ENCODE data around the gene GRID2.

GRID2 gene

DNA sequence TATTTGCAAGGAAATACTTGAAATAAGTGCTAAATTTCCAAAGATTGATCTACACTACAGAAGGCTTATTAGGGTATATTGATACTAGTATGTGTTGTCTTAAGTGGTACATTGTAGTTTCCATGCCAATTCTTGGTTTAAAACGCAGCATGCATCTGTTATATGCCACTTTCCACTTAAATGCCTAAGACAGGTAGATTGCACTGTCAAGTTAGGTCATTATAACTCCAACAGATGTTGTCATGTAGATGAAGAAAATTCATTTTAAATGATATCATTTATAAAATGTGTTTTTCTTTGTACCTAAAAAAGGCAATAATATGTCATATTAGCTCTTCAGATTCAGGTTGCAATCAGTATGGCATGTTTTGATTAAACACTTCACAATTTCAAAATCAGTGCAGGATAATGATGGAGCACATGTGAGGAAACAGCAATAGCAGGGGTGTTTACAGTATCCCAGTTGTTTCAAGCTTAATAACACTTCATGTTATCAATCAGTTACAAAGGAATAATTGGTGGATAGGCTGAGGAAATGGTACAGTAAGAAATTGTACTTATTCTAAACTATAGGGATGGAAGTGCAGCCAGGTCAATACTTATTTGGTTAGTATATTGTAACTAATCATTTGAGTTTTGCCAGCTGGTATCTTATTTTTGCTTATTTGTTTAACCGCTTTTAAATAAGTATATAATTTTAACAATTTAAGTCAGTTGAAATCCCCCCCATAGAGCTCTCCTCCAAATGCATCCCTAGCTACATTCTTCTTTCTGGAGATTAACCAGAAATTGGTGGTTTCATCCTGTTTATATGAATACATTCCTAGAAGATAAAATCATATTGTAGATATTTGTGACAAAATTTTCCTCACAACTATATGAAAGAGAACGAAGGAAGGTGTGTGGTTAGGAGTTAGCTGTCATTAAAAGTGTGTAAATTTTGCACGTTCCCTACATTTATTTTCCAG lies 1070.4 kb downstream of the GRID2 start:
- in situ Hi-C loops (cut with MboI; ENCODE audit: low sequenced_read_pairs): no loop called here

DNA sequence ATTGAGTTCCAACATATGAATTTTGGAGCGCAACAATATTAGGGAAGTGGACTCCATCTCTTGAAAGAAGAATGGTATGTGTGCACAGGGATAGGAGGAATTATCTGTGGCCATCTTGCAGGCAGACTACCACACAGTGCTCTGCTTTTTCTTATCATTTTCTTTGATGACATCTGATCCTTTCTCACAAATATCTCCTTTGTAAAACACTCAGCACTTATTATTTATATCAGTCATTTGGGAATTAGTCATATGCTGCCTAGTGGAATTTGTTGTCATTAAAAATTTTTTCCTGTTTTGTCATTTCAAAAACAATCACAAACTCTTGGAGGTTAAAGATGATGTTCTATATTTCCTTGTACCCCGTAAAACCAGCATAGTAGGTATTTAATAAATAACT lies 1080.5 kb downstream of the GRID2 start:
- in situ Hi-C loops (cut with MboI; ENCODE audit: low sequenced_read_pairs): no loop called here

DNA sequence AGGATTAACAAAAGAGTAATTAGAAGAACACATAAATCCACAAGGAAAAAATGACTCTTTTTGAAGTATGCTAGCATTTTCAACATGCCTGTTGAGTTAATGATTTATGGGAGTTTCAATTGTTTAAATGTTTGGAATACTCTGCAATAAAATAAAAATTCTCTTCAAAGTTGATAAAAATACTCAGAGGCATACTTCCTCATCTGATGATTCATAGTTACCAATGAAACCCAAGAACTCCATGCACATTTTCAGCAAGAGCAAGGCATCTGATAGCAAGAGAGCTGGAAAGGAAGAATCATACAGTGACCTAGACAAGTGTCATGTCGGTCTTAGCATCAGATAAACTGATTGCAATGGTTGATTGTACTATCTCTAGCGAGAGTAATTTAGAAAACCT lies 1081.1 kb downstream of the GRID2 start:
- in situ Hi-C loops (cut with MboI; ENCODE audit: low sequenced_read_pairs): no loop called here

DNA sequence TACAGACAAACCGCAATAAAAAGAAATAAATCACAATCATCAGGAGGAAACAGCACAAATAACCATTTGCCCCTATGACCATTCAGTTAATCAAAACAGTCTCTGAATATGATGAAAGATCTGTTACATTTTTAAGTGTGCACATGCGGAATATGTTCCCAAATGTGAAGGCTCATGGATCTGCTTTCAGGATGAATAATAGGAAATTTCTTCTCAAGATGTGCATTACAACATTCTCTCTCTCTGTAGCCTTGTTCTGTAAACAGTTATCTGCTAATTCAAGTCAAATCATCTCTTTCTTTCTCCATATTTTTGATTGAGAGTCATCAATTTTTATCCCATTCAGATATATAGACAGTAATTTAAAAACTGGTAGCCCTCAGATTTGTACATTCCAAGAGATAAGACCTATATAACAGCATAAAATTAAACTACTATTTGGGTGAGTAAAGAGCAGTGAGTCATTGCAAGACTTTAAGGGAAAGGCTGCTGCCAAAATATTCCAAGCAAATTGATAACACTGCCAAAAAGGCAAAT lies 1090.8 kb downstream of the GRID2 start:
- in situ Hi-C loops (cut with MboI; ENCODE audit: low sequenced_read_pairs): no loop called here

DNA sequence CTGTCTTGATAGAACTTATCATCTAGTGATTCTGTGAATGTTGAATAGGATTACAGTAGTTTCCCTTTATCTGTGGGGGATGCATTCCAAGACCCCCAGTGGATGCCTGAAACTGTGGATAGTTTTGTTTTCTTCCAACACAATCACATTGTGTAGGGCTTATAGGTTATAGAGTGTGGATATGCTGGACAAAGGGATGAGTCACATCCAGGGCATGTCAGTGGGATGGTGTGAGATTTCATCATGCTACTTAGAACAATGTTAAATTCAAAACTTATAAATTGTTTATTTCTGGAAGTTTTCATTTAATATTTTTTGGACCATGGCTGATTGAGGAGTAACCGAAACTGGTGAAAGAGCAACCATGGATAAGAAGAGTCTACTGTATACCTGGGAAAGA lies 1092.5 kb downstream of the GRID2 start:
- in situ Hi-C loops (cut with MboI; ENCODE audit: low sequenced_read_pairs): no loop called here

DNA sequence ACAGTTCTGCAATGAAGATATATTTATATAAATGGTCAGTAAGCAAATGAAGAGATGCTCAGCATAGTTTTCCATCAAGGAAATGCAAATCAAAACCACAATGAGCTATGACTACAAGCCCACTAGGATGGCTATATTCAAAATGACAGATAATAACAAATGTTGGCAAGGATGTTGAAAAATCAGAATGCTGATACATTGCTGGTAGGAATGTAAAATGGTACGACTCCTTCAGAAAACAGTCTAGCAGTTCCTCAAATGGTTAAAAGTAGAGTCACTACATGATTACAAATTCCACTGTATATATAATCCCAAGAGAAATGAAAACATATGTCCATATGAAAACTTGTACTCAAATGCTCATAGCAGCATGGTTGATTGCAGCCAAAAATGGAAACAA lies 1099.8 kb downstream of the GRID2 start:
- in situ Hi-C loops (cut with MboI; ENCODE audit: low sequenced_read_pairs): no loop called here

DNA sequence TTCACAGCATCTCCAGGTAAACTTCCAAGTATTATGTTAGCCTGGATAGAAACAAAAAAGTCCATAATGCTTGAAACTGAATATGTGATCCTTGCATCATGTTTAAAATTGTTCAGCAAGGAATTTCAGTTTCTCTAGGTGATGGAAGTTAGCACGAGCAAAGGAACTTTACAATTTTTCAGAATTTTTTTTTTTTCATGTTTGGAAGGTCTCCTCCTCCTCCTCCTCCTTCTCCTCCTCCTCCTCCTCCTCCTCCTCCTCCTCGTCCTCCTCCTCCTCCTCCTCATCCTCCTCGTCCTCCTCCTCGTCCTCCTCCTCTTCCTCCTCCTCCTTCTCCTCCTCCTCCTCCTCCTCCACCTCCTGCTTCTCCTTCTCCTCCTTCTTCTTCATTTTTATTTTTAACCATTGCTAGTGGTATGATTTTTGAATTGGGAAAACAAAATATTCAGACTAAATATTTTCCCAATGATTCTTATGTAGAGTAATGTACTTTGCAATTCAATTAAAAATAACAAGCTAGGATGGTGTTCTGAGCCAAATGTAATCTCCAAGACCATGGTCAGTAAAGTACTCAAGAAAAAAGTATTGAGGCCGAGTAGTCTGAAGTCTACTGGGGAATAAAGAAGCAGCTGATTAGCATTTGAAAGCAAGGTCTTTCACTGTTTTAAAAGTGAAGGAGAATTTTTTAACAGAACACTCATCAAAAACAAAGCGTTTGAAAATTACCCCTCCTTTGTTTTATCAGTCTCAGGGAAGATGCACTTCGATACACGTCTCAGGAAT lies 1103.9 kb downstream of the GRID2 start:
- in situ Hi-C loops (cut with MboI; ENCODE audit: low sequenced_read_pairs): no loop called here

DNA sequence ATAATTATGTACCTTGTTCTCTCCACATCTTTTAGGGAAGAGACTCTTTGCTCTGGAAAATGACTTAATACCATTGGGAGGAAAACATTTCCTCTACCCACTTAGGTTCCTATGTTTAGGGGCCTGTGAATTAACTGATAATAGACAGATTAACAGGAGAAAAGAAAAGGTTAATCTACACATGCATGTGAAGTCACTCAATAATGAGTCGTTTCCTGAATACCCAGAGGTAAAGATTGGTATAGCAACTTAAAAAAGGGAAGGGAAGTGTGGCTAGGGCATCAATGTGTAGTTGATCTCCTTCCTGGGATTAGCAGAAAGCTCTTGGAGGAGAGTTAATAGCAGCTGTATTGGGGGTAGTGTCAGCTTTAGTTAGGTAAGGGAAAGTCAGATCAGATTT lies 1105.3 kb downstream of the GRID2 start:
- in situ Hi-C loops (cut with MboI; ENCODE audit: low sequenced_read_pairs): no loop called here

DNA sequence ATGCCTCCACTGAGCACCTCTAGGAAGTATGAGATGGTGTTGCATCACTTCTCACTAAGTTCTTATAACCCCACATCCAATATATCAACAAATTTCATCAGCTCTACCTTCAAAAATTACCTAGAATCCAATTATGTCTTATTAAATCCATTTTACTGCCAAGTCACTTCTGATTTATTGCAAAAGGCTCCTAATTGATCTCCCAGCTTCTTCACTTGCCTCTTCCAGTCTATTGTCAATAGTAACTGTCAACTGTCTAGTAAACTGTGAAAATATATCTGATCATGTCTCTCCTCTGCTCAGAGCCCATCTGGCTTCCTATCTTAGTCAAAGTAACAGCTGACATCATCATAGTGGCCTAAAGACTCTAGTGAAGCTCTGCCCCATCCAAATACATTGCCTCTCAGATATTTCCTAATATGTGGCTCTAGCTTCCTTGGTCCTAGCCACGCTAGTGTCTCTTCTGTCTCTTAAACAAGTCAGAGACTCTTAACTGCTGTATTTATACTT lies 1110.3 kb downstream of the GRID2 start:
- in situ Hi-C loops (cut with MboI; ENCODE audit: low sequenced_read_pairs): no loop called here

DNA sequence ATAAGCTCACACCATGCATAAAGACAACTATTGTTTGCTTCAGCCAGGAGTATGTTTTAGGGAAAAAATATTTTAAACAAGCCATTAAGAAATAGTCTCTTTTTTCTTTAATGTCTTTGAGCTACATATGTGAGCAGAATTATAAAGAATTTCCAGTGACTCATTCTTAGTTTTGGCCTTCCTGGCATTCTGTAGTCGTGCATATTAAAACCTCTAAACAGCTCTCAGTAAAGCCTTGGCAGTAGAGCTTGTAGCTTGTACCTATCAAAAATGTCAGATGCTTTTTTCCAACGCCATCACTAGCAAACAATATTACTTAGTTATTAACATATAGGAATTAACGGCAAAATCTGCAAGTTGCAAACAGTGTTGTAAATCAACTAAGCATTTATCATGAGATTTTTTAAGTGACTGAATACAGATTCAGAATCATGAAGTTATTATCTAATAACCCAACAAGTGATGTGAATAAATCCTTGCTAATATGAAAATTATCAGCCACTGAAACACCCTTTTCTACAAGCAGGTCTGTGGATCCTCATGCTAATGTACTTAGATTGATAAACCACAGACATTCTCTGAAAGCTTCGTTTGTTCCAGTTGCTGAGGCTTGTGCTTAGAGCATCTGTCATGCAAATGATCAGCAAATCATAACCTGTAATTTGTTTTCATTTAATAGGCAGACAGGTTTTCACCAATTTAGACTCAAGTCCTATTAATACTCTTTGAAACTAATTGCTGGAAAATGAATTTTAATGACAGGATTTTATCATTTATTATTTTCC lies 1112.8 kb downstream of the GRID2 start:
- in situ Hi-C loops (cut with MboI; ENCODE audit: low sequenced_read_pairs): no loop called here

DNA sequence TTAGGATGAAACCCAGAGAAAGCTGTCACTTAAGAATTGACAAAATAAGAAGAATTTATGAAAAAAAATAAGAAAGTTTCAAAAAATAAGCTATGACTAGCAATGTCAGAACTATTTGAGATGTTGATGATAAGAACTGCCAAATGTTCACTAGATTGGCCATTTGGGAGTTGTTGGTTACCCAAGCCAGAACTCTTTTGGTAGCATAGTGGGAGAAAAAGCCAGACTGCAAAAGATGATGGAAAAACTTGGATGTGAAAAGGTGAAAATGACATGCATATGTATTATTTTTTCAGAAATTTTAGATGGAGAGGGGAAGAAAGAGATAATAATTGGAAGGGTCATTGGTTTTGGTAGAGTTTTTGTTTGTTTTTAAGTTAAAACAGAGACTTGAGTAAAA lies 1127.6 kb downstream of the GRID2 start:
- in situ Hi-C loops (cut with MboI; ENCODE audit: low sequenced_read_pairs): no loop called here

DNA sequence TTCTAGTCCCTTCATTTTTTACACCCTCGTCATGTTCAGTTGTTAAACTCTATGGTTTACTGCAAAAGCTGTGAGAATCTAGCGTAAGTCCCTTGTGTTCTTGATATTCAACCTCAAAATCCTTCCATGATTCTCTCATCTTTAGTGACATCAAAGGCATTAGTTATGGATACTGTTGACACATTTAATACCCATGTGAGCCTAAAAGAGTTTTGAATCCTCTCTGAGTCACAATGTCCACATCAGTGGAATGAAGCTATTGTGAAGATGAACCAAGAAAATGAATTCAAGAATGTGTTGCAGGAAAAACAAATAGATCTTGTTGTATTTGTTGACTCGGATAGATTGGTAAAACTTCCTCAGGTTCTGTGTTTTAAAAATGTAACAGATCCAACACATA lies 1130.1 kb downstream of the GRID2 start:
- in situ Hi-C loops (cut with MboI; ENCODE audit: low sequenced_read_pairs): no loop called here

DNA sequence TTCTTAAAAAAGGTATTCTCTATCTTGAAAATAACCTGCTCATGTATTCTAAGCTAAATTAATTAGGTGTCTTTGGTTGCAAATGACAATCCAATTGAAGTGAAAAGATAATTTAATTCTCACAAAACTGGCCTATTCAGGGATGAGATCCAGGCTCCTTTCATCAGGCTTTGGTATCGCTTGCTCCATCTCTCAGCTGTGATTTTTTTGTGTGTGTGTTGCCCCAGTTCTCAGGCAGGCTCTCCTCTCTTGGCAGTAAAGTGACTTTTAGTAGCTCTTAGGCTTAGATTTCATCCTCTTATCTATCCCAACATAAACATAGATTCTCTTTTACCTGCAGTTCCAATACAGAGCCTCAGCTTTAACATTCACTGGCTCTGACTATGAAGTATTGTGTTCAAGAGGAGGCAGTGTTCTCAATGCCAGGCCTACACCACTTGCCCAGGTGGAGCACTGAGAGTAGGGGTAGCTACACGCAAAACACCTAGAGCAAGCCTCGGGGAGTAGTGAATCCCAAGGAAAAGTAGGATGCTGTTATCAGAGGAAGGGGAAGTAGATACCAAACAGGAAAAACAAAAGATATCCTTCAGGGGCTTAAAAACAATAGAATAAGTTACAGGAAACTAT lies 1132.3 kb downstream of the GRID2 start:
- in situ Hi-C loops (cut with MboI; ENCODE audit: low sequenced_read_pairs): no loop called here

DNA sequence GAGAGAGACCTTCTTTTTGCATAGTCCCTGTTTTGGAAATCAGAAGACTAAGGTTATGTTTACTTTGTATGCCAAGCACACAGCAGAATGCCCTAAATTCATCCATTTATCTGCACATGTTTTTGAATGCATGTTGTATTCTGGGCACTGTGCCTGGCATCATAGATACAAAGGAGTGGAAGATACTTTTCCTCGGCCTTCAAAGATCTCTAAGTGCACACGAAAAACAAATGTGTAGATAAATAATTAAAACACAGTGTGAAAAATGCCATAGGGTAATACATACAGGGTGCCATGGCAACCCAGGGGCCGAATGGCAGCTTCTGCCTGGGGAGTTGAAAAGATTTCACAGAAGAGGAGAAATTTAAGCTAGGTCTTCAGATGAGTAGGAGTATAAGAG lies 1134.2 kb downstream of the GRID2 start:
- in situ Hi-C loops (cut with MboI; ENCODE audit: low sequenced_read_pairs): no loop called here

DNA sequence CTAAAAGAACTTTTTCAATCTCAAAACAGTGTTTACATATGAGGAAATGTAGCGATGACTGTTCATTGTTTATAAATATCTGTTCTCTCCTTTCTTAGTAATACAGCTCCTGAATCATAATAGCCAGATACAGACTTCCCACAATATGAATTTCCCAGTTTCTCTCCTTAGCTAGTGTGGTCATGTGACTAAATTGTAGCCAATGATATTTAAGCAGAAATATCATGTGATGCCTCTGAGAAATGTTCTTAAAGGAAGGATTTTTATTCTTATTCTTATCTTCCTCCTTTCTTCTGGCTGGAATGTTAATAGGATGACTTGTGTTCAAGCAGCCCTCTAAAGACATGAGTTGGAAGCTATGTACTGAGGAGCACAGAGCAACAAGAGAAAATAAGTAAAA lies 1141.1 kb downstream of the GRID2 start:
- in situ Hi-C loops (cut with MboI; ENCODE audit: low sequenced_read_pairs): no loop called here

DNA sequence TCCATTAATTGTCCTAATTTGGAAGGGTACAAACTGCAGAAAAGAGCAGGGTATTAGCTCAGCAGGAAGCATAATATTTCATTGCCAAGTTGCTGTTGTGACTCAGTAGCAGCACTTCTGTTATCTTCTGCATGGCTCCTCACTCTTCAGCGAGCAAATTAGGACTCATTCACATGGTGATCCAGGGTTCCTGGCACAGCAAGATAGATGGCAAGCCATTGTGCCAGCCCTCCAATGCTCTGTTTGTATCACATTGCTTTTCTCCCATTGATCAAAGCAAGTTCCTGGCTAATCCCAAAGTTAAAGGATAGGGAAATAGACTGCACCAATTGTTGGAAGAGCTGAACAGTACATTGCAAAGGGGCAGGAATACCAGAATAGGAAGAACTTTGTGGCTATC lies 1142.3 kb downstream of the GRID2 start:
- in situ Hi-C loops (cut with MboI; ENCODE audit: low sequenced_read_pairs): no loop called here

DNA sequence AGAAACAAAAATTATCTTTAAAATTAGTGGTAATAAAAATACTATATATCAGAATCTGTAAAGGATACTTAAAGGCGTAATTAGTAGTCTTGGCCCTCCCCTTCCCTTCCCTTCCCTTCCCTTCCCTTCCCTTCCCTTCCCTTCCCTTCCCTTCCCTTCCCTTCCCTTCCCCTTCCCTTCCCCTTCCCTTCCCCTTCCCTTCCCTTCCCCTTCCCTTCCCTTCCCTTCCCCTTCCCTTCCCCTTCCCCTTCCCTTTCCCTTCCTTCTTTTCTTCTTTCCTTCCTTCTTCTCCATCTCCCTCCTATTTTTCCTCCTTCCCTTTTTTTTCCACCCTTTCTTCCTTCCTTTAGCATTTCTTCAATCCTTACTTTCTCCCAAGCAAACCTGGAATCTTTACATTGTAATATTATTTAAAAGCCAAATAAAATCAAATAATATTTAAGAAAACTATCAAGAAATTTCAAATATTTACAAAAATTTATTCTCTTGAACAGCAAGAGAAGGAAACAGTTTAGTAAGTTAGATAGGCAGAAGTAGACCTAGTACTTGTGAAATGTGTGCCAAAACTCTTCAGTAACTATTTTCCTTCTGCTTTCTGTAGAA lies 1145.0 kb downstream of the GRID2 start:
- in situ Hi-C loops (cut with MboI; ENCODE audit: low sequenced_read_pairs): no loop called here

DNA sequence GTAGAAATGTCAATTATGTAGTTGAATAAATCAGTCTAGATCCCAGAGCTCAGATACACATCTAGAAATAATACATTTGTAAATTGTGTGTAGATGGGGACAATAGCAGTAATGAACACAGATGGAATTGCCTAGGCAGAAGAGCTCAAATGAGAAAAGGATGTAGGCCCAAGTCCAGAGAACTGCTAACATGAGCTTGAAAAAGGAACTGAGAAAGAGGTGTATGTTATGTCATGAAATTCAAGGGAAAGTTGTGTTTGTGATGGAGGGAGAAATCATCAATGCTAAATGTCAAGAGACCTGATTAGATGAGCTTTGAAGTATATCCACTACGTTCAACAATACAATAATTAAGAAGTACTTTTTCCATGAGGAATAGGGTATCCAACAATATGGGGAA lies 1148.2 kb downstream of the GRID2 start:
- in situ Hi-C loops (cut with MboI; ENCODE audit: low sequenced_read_pairs): no loop called here

DNA sequence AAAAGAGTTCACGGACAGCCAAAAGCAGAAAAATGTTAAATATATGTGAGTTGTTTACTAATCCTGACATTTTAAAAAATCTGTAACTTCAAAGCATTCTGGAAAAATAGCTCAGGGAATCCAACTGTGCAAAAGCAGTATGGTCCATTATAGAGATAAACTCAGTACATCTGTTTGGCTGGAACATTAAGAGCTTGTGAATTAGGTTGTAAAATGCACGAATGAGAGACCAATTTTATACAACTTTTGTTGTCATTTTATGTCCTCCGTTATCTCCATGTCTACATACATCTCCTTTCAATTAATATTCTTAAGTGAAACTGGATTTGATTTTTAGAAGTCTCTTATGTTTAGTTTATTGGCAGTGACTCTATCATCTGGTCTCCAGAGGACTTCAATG lies 1157.8 kb downstream of the GRID2 start:
- in situ Hi-C loops (cut with MboI; ENCODE audit: low sequenced_read_pairs): no loop called here

DNA sequence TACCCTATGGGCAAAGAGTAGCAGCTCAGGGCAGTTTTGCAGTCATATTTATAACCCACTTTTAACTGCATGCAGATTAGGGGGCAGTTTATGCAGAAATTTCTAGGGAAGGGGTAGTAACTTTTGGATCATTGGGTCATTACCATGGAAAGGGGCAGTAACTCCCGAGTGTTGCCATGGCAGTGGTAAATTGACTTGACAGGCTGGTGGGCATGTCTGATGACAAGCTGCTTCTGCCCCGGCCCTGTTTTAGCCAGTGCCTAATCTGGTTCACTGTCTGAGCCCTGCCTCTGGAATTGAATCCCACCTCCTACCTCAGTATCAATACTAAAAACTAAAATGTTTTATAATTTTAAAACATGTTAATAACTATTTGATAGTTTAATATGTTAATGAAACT lies 1162.7 kb downstream of the GRID2 start:
- in situ Hi-C loops (cut with MboI; ENCODE audit: low sequenced_read_pairs): no loop called here
